NB4 (cell line): ENCODE measurements around the gene CYB561.

Experiments
- DNase-seq: peaks from one replicate; pipeline ENCODE4 v3.0.0; 2010; ENCODE audit warnings: low read depth
- H3K4me3 ChIP-seq: one replicate; pipeline ENCODE4 v1.5.1; 2011; ENCODE audit warnings: mild to moderate bottlenecking, low read depth, low read length, moderate library complexity
- MYC ChIP-seq: IDR thresholded peaks from 2 replicates; pipeline ENCODE4 v1.6.1; 2011; ENCODE audit warnings: low read depth, low read length
- POLR2A ChIP-seq: IDR thresholded peaks from 2 replicates; pipeline ENCODE4 v1.6.1; 2011; ENCODE audit warnings: mild to moderate bottlenecking; ENCODE audit not compliant: insufficient read length; ENCODE audit errors: extremely low read depth
- TF ChIP-seq, protein P1 (sequence below): IDR thresholded peaks from one replicate; pipeline ENCODE4 v1.5.1; 2012; ENCODE audit warnings: low read depth, low read length
- TF ChIP-seq, protein P2 (sequence below): IDR thresholded peaks from 2 replicates; pipeline ENCODE4 v1.6.1; 2011; ENCODE audit warnings: low read depth, low read length

CYB561 gene

DNA sequence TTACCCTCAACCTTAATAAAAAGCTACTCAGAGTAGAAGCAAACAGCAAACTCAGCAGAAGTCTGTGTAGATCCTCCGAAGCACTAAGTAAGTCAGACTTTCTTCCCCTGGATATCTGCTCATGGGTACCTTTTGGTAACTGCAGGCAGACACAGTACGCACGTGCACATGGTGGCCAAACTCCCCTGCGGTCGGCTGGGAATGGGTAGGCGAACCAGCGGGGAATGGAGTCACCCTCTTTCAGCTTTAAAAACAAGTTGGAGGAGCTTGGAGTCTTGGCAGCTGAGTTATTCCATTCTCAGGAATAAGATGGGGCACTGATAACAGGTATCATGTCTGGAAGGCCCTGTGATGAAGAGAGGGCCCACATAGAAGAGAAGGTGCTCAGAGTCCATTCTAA, 16.3 kb downstream of the CYB561 start:
- no peak for TF ChIP-seq MYC
- TF ChIP-seq, protein P1, sequence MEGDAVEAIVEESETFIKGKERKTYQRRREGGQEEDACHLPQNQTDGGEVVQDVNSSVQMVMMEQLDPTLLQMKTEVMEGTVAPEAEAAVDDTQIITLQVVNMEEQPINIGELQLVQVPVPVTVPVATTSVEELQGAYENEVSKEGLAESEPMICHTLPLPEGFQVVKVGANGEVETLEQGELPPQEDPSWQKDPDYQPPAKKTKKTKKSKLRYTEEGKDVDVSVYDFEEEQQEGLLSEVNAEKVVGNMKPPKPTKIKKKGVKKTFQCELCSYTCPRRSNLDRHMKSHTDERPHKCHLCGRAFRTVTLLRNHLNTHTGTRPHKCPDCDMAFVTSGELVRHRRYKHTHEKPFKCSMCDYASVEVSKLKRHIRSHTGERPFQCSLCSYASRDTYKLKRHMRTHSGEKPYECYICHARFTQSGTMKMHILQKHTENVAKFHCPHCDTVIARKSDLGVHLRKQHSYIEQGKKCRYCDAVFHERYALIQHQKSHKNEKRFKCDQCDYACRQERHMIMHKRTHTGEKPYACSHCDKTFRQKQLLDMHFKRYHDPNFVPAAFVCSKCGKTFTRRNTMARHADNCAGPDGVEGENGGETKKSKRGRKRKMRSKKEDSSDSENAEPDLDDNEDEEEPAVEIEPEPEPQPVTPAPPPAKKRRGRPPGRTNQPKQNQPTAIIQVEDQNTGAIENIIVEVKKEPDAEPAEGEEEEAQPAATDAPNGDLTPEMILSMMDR: no peak
- TF ChIP-seq POLR2A: no peak
- TF ChIP-seq, protein P2, sequence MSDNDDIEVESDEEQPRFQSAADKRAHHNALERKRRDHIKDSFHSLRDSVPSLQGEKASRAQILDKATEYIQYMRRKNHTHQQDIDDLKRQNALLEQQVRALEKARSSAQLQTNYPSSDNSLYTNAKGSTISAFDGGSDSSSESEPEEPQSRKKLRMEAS: no peak
- no peak overlapping the region for H3K4me3 ChIP-seq
- no peak for DNase-seq

DNA sequence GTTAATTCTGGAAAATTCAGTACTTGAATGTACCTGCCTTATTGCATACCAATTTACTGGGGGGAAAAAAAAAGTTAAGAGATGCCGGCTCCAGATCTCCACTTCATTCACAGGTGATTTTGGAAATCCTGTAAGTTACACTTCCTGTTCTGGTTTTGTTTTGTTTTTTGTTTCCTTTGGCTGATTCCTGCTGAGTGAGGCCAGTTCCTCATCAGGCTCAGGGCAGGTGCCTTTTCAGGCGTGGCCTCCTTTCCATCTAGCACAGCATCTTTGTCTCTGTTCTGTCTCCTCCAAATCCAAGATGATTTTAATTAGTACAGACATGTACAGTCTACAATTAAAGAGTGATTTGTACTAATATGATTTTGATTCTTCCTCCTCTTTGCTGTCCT, 19.2 kb downstream of the CYB561 start:
- DNase-seq: no peak
- TF ChIP-seq, protein P2: no peak
- TF ChIP-seq, protein P1: no peak
- no peak for TF ChIP-seq MYC
- H3K4me3 ChIP-seq: no peak overlapping the region

DNA sequence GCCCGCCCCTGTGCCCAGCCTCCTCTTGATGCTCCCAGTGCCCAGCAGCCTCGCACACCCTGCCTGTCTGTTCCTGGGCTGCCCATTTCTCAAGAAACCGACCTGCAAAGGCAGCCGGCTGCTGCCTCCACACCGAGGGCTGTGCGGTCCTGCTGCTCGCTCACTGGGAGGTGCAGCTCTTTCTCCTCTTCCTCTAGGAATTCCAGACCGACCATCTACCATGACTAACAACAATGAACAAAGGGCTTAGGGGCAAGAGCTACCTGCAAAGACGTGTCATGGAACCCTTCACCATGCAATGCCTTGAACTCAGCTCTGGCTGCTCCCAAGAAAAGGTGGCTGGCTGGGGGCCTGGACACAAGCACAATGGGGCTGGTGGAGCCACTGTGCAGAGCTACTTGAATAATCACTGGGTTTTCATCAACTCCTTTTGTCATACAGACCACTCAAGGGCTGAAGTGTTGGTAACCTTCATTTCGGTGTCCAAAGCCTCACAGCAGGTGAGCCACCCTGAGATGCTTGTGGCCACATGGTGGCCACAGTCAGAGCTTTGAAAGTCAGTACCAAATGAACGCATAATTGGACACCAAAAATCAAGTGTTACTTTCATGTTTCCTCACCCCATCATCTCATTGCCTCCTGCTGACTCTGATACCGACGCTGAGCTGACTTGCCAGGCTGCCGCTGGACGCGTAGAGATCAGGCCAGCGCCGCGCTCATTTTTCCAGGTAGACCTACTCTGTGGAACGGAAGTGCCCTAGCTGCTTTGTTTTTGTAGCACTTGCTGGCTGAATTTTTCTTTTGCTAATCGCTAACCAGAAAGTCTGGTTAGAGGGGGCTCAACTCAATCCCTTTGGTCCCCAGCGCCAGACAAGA, 19.8 kb downstream of the CYB561 start:
- no peak overlapping the region for H3K4me3 ChIP-seq
- TF ChIP-seq, protein P2: no peak
- no peak for TF ChIP-seq MYC
- no peak for TF ChIP-seq POLR2A
- TF ChIP-seq, protein P1: no peak
- DNase-seq: no peak

DNA sequence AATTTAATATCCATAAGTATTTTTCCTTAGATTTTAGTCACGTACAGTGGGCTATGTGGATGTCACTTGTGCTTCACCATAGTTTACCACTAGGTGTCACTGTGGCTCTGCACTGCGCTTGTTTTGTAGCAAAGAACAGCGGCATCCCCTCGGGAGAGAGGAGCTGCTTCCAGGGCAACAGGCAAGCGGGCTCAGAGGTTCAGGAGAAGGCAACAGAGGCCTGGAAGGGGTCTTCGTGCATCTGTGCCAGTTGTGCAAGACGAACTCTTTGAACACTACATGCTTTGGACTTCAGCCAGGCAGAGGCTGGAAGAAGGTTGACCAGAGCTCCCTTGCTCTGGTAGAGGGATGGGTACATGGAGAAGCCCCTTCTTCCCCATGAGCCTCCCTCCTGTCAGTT, 20.6 kb downstream of the CYB561 start:
- peak; percentile 86 for DNase-seq
- H3K4me3 ChIP-seq: no peak overlapping the region
- TF ChIP-seq MYC: no peak
- TF ChIP-seq, protein P1: peak; percentile 90
- TF ChIP-seq, protein P2: 0 out of 2 replicates have a peak, but pooled peaks have one; percentile 12
- no peak for TF ChIP-seq POLR2A

DNA sequence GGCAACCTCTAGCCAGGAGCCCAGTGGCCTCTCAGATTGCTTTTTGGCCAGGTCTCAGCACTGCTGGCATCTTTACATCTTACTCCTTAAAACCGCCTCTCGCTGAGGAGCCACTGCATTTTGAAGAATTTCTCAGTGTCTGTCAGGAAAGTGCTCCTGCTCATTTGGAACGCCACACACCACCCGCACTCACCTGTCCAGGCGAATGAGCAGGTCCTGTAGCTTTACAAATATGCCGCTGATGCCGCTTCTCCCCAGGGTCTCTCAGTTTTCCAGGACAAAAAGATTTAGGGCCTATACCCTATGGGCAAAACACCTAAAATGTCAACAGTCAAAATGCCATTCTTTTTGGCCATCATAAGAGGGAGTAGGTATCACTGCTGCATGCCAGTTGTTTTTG, 22.1 kb downstream of the CYB561 start:
- H3K4me3 ChIP-seq: no peak overlapping the region
- DNase-seq: no peak
- TF ChIP-seq, protein P2: no peak
- TF ChIP-seq, protein P1: no peak
- no peak for TF ChIP-seq MYC
- TF ChIP-seq POLR2A: no peak
